Fibroblast of pulmonary artery (primary cell): ENCODE measurements around the gene RBMS3.

Source experiments
- DNase-seq: peaks from one replicate; pipeline ENCODE4 v3.0.0-alpha.2; 2010; ENCODE audit warnings: low read depth
- H3K4me3 ChIP-seq: replicated peaks from 2 replicates; pipeline ENCODE4 v1.5.1; 2011; ENCODE audit warnings: low read depth, mild to moderate bottlenecking, control low read depth, low read length, moderate library complexity
- CTCF ChIP-seq: IDR thresholded peaks from 2 replicates; pipeline ENCODE4 v1.5.1; 2011; ENCODE audit warnings: mild to moderate bottlenecking, control low read depth, low read length, inconsistent platforms; ENCODE audit errors: missing control alignments

The RBMS3 gene

GRCh38 chr3:29410220-29410619 lies 129.3 kb downstream of the RBMS3 start:
- H3K4me3 ChIP-seq: no peak overlapping the region
- no peak for TF ChIP-seq CTCF
- DNase-seq: no peak

- no peak for TF ChIP-seq CTCF
- DNase-seq: peak; percentile 55
Measured at GRCh38 chr3:29410660-29411405, 130.0 kb downstream of the RBMS3 start.

GRCh38 chr3:29412110-29412509 lies 131.2 kb downstream of the RBMS3 start:
- DNase-seq: no peak
- H3K4me3 ChIP-seq: no peak overlapping the region
- no peak for TF ChIP-seq CTCF

More at GRCh38 chr3:29410660-29411405, 130.0 kb downstream of the RBMS3 start:
- no peak overlapping the region for H3K4me3 ChIP-seq

- TF ChIP-seq CTCF: no peak
- no peak overlapping the region for H3K4me3 ChIP-seq
- DNase-seq: no peak
Measured at GRCh38 chr3:29414468-29415224, 133.8 kb downstream of the RBMS3 start.

- no peak for TF ChIP-seq CTCF
- no peak for DNase-seq
- no peak overlapping the region for H3K4me3 ChIP-seq
Measured at GRCh38 chr3:29415482-29416223, 134.8 kb downstream of the RBMS3 start.

- no peak for TF ChIP-seq CTCF
- DNase-seq: peak; percentile 27
- H3K4me3 ChIP-seq: no peak overlapping the region
Measured at GRCh38 chr3:29416514-29416913, 135.6 kb downstream of the RBMS3 start.
